IMR-90 (cell line): ENCODE measurements around the gene CUEDC2. TPM values are rescaled to one million over a fixed set of nuclear protein-coding genes. Genes with fewer than 3 reads are reported as not detected.

ENCODE experiments used
- ATAC-seq: fragments of 200-7000 bp; cut with Tn5 transposase; 2 replicates; pipeline ENCODE4 v1.9.1; 2020; ENCODE audit warnings: low read depth, mild to moderate bottlenecking, moderate library complexity
- BruUV-seq: library from RNA; stranded (reverse); fragments of 400-500 nt; replicated peaks from 2 replicates; lab custom pipeline; 2021; lab: Mats Ljungman, UMichigan
- CTCF ChIA-PET: fragments of 300-600 bp; formaldehyde crosslinking; extraction: SDS; loops from one replicate; lab custom pipeline; 2021; ENCODE audit warnings: antibody characterized with exemption; lab: Yijun Ruan, JAX
- POLR2A ChIA-PET: fragments of 300-600 bp; sonication (Branson Sonifier 250); formaldehyde crosslinking; loops from one replicate; lab custom pipeline; 2022; ENCODE audit warnings: antibody characterized with exemption; ENCODE audit not compliant: unreplicated experiment; lab: Charles Lee
- DNase-seq: peaks from one replicate; pipeline ENCODE4 v3.0.0; 2013
- H2AFZ ChIP-seq: replicated peaks from 2 replicates; pipeline ENCODE3; 2013; ENCODE audit warnings: low read length, mild to moderate bottlenecking; ENCODE audit not compliant: poor library complexity
- H2AK5ac ChIP-seq: 2 replicates; pipeline ENCODE4 v1.6.1; 2013; ENCODE audit warnings: low read depth, low read length, inconsistent platforms
- H2AK9ac ChIP-seq: replicated peaks from 2 replicates; pipeline ENCODE3; 2013; ENCODE audit warnings: mild to moderate bottlenecking, low read depth, low read length, moderate library complexity; ENCODE audit not compliant: poor library complexity
- H2BK120ac ChIP-seq: 2 replicates; pipeline ENCODE4 v1.6.1; 2013; ENCODE audit warnings: low read depth, low read length, inconsistent platforms
- H2BK15ac ChIP-seq: 3 replicates; pipeline ENCODE4 v1.6.1; 2013; ENCODE audit warnings: low read depth, low read length, inconsistent platforms
- H2BK20ac ChIP-seq: 2 replicates; pipeline ENCODE4 v1.6.1; 2013; ENCODE audit warnings: low read depth, mild to moderate bottlenecking, inconsistent platforms, low read length, moderate library complexity
- H2BK5ac ChIP-seq: 2 replicates; pipeline ENCODE4 v1.6.1; 2013; ENCODE audit warnings: mild to moderate bottlenecking, low read depth, low read length, inconsistent platforms; ENCODE audit not compliant: poor library complexity, severe bottlenecking
- H3K14ac ChIP-seq: replicated peaks from 2 replicates; pipeline ENCODE4 v1.6.1; 2013; ENCODE audit warnings: low read depth, low read length, inconsistent platforms
- H3K18ac ChIP-seq: 2 replicates; pipeline ENCODE4 v1.6.1; 2013; ENCODE audit warnings: low read depth, low read length, control low read depth
- H3K23ac ChIP-seq: 2 replicates; pipeline ENCODE4 v1.6.1; 2013; ENCODE audit warnings: low read depth, low read length, inconsistent platforms
- H3K27ac ChIP-seq: 2 replicates; pipeline ENCODE4 v1.5.1; 2013; ENCODE audit warnings: mild to moderate bottlenecking, control low read depth, low read length; ENCODE audit not compliant: insufficient read depth
- H3K27me3 ChIP-seq: 2 replicates; pipeline ENCODE4 v1.6.1; 2013; ENCODE audit warnings: low read length; ENCODE audit not compliant: control insufficient read depth, insufficient read depth
- H3K36me3 ChIP-seq: 2 replicates; pipeline ENCODE4 v1.6.1; 2013; ENCODE audit warnings: low read length, mixed read lengths; ENCODE audit not compliant: control insufficient read depth, insufficient read depth
- H3K4ac ChIP-seq: 2 replicates; pipeline ENCODE4 v1.6.1; 2013; ENCODE audit warnings: low read depth, low read length, inconsistent platforms
- H3K4me1 ChIP-seq: 2 replicates; pipeline ENCODE4 v1.6.1; 2013; ENCODE audit warnings: low read length, mixed read lengths; ENCODE audit not compliant: control insufficient read depth, insufficient read depth
- H3K4me2 ChIP-seq: 2 replicates; pipeline ENCODE4 v1.6.1; 2013; ENCODE audit warnings: low read depth, mild to moderate bottlenecking, control low read depth, low read length, moderate library complexity
- H3K4me3 ChIP-seq: 2 replicates; pipeline ENCODE4 v1.5.1; 2013; ENCODE audit warnings: low read depth, mild to moderate bottlenecking, control low read depth, low read length, moderate library complexity; ENCODE audit not compliant: insufficient read depth
- H3K56ac ChIP-seq: 2 replicates; pipeline ENCODE4 v1.6.1; 2013; ENCODE audit warnings: low read length, inconsistent platforms; ENCODE audit not compliant: insufficient read depth; ENCODE audit errors: extremely low read depth
- H3K79me1 ChIP-seq, 2 experiments: 2 replicates each; pipeline ENCODE4 v1.6.1; 2013; ENCODE audit warnings: low read length in 2 of 2, inconsistent platforms in 1 of 2, low read depth in 1 of 2
- H3K9ac ChIP-seq: 2 replicates; pipeline ENCODE4 v1.6.1; 2013; ENCODE audit warnings: low read depth, low read length, control low read depth
- H3K9me1 ChIP-seq: 2 replicates; pipeline ENCODE4 v1.6.1; 2013; ENCODE audit warnings: low read length, inconsistent platforms; ENCODE audit not compliant: insufficient read depth
- H3K9me3 ChIP-seq: 2 replicates; pipeline ENCODE4 v1.6.1; 2013; ENCODE audit warnings: low read length; ENCODE audit not compliant: control insufficient read depth, insufficient read depth
- H4K20me1 ChIP-seq: 2 replicates; pipeline ENCODE4 v1.6.1; 2013; ENCODE audit warnings: low read length, inconsistent platforms; ENCODE audit not compliant: insufficient read depth
- H4K5ac ChIP-seq: 2 replicates; pipeline ENCODE4 v1.6.1; 2013; ENCODE audit warnings: mild to moderate bottlenecking, low read depth, low read length, control low read depth
- H4K8ac ChIP-seq, 2 experiments: 2 replicates each; pipeline ENCODE4 v1.6.1; 2013; ENCODE audit warnings: low read depth in 2 of 2, low read length in 2 of 2, control low read depth in 1 of 2, inconsistent platforms in 1 of 2
- H4K91ac ChIP-seq: 2 replicates; pipeline ENCODE4 v1.6.1; 2013; ENCODE audit warnings: low read depth, low read length, inconsistent platforms; ENCODE audit not compliant: insufficient read depth
- BHLHE40 ChIP-seq: fragments of 150-350 bp; IDR thresholded peaks from 2 replicates; pipeline ENCODE4 v1.6.1; 2016; ENCODE audit warnings: mild to moderate bottlenecking, low read depth, low read length
- CEBPB ChIP-seq: IDR thresholded peaks from 2 replicates; pipeline ENCODE4 v1.6.1; 2012; ENCODE audit warnings: low read depth, low read length, improper control_type of control experiment
- CTCF ChIP-seq: conservative IDR thresholded peaks from 2 replicates; pipeline ENCODE4 v1.5.1; 2012; ENCODE audit warnings: mild to moderate bottlenecking, low read depth, low read length, improper control_type of control experiment
- ELK1 ChIP-seq: fragments of 150-350 bp; IDR thresholded peaks from 2 replicates; pipeline ENCODE4 v1.6.1; 2016; ENCODE audit warnings: low read depth, mild to moderate bottlenecking, low read length, moderate library complexity, borderline replicate concordance
- FOS ChIP-seq: fragments of 150-350 bp; IDR thresholded peaks from 2 replicates; pipeline ENCODE4 v1.6.1; 2016; ENCODE audit warnings: low read depth, low read length
- MAFK ChIP-seq: IDR thresholded peaks from 2 replicates; pipeline ENCODE4 v1.6.1; 2012; ENCODE audit warnings: low read depth, low read length, improper control_type of control experiment
- NFE2L2 ChIP-seq: fragments of 150-350 bp; IDR thresholded peaks from 2 replicates; pipeline ENCODE4 v1.6.1; 2016; ENCODE audit warnings: low read depth, mild to moderate bottlenecking, low read length
- POLR2A ChIP-seq: IDR thresholded peaks from 2 replicates; pipeline ENCODE4 v1.6.1; 2012; ENCODE audit warnings: mild to moderate bottlenecking, low read depth, low read length
- RAD21 ChIP-seq: IDR thresholded peaks from 2 replicates; pipeline ENCODE4 v1.6.1; 2012; ENCODE audit warnings: low read length, improper control_type of control experiment
- RCOR1 ChIP-seq: IDR thresholded peaks from 2 replicates; pipeline ENCODE4 v1.6.1; 2012; ENCODE audit warnings: mild to moderate bottlenecking, low read length, improper control_type of control experiment; ENCODE audit not compliant: insufficient replicate concordance
- RFX5 ChIP-seq: IDR thresholded peaks from 2 replicates; pipeline ENCODE4 v1.8.0; 2012; ENCODE audit warnings: low read depth, mild to moderate bottlenecking, low read length, moderate library complexity
- USF2 ChIP-seq: fragments of 150-350 bp; IDR thresholded peaks from 2 replicates; pipeline ENCODE4 v1.6.1; 2017; ENCODE audit warnings: mild to moderate bottlenecking, antibody characterized with exemption, low read length, low read depth
- WGBS, 2 experiments: methylation state at CpG; one replicate each; pipeline versions ENCODE4 v1.1.5 to v1.1.7; 2013; ENCODE audit warnings: missing lambda C conversion rate in 2 of 2; ENCODE audit not compliant: insufficient read length in 1 of 2; ENCODE audit errors: extremely low coverage in 2 of 2; 5-methylcytosine and 5-hydroxymethylcytosine counted together
- dilution Hi-C: fragments of 300-500 bp; cut with HindIII; formaldehyde crosslinking; loops from one replicate; pipeline ENCODE4 v1.14.3; 2018; ENCODE audit warnings: low sequenced_read_pairs; ENCODE audit not compliant: unreplicated experiment
- in situ Hi-C: fragments of 300-500 bp; cut with MboI; formaldehyde crosslinking; loops from 3 replicates; pipeline ENCODE4 v1.14.3; 2019; ENCODE audit warnings: low sequenced_read_pairs, inconsistent platforms, mixed read lengths
- intact Hi-C: fragments of 100-400 bp; cut with micrococcal nuclease; formaldehyde crosslinking; loops from 2 replicates; pipeline ENCODE4 v1.10.0; 2022
- polyA plus RNA-seq, 3 experiments: library from polyadenylated mRNA; depleted of rRNA; stranded (reverse); fragments of >200 nt; gene quantifications; 2 replicates each; pipeline ENCODE4 v1.2.3, GENCODE V29; 2012; ENCODE audit warnings: low replicate concordance in 1 of 3
- total RNA-seq: library from RNA; depleted of rRNA; stranded (reverse); fragments of >200 nt; gene quantifications from 2 replicates; pipeline ENCODE4 v1.2.3, GENCODE V29; 2012

Gene CUEDC2
- total and polyA plus RNA-seq, 2 of the 4 experiments (the other 2 are of a cell fraction): 55.7 to 84.9 TPM

- TF ChIP-seq USF2: no peak
Measured at GRCh38 chr10:102421757-102422512, 10.4 kb downstream of the CUEDC2 start (continued).

- Histone ChIP-seq H2BK15ac (no peak overlapping the region), H3K14ac (no peak overlapping the region), H3K56ac (no peak overlapping the region), H3K27ac (peak overlapping the region; percentile 63; the same call in 1 of the 2 replicates), H4K91ac (no peak overlapping the region), H2BK5ac (peak overlapping the region; percentile 58), H3K4me1 (peaks cover 9% of the 10 kb centered on the region), H3K9me3 (no peaks in the 10 kb centered on the region), H4K20me1 (no peaks in the 10 kb centered on the region), H2AK5ac (peak overlapping the region; percentile 43; the same call in 1 of the 2 replicates), H2AFZ (peak overlapping the region; percentile 99), H3K23ac (no peak overlapping the region), H3K9me1 (peaks cover 9% of the 10 kb centered on the region; the same call in 1 of the 2 replicates), H4K8ac (peak overlapping the region; percentile 81 to 93; a peak in 2 of 4 replicates), H4K5ac (no peak overlapping the region; the same call in 1 of the 2 replicates), H3K79me1 (peaks cover 0 to 33% of the 10 kb centered on the region in 2 experiments; a peak in 2 of 4 replicates), H2BK20ac (no peak overlapping the region), H3K18ac (no peak overlapping the region), H3K9ac (peak overlapping the region; percentile 69), H3K36me3 (peaks cover 6% of the 10 kb centered on the region; the same call in 1 of the 2 replicates), H2AK9ac (peak overlapping the region; percentile 88), H3K27me3 (peaks cover 13% of the 10 kb centered on the region; the same call in 1 of the 2 replicates), H3K4me2 (peak overlapping the region; percentile 89), H3K4me3 (peak overlapping the region; percentile 55), H3K4ac (peak overlapping the region; percentile 51; the same call in 1 of the 2 replicates), H2BK120ac (no peak overlapping the region)
- no TSS peak for BruUV-seq
- ChIA-PET POLR2A (interaction anchor here (0.8 kb wide), 1 partner anchor 11 kb away, joined by 17 read pairs; the partner anchor contains the start of gene CUEDC2), CTCF (interaction anchor here (0.7 to 1.2 kb wide), 2 partner anchors 162 to 310 kb away, joined by 3 read pairs; no protein-coding TSS in a partner anchor)
- no peak for ATAC-seq
- 1% methylated on average over 12 of the region's 14 CpGs; no CpG with 5 or more reads in 1 of the 2 experiments for WGBS, 2 experiments
- no peak for DNase-seq
- dilution Hi-C loops: no loop called here
- in situ Hi-C loops: no loop called here
- intact Hi-C loops: loop anchor here (1.0 kb wide), 2 partner anchors 27 to 58 kb away; no protein-coding TSS in a partner anchor
- TF ChIP-seq POLR2A (no peak), CTCF (no peak), ELK1 (no peak), CEBPB (no peak), NFE2L2 (no peak), RAD21 (no peak), BHLHE40 (no peak), RCOR1 (no peak), RFX5 (no peak), MAFK (no peak), FOS (no peak)
Measured at GRCh38 chr10:102421507-102421756, 10.9 kb downstream of the CUEDC2 start.
